PC-3 (cell line): Measurements from ENCODE around the gene KCNIP4. TPM values are rescaled to one million over a fixed set of nuclear protein-coding genes. Genes with fewer than 3 reads are reported as not detected.

Source experiments
- ATAC-seq: fragments of 200-7000 bp; cut with Tn5 transposase; 2 replicates; pipeline ENCODE4 v1.9.1; 2020; ENCODE audit warnings: mild to moderate bottlenecking, moderate library complexity
- BruUV-seq: library from RNA; stranded (reverse); fragments of 400-500 nt; replicated peaks from 2 replicates; lab custom pipeline; 2021; lab: Mats Ljungman, UMichigan
- CTCF ChIA-PET: fragments of 300-600 bp; sonication (Branson Sonifier 250); formaldehyde crosslinking; loops from one replicate; lab custom pipeline; 2022; ENCODE audit warnings: antibody characterized with exemption; lab: Charles Lee
- POLR2A ChIA-PET: fragments of 300-600 bp; sonication (Branson Sonifier 250); formaldehyde crosslinking; loops from one replicate; lab custom pipeline; 2022; ENCODE audit warnings: antibody characterized with exemption; ENCODE audit not compliant: unreplicated experiment; lab: Charles Lee
- DNase-seq: peaks from one replicate; pipeline ENCODE4 v3.0.0-alpha.2; 2015
- H2AFZ ChIP-seq: fragments of 300-600 bp; sonication (generic); 2 replicates; pipeline ENCODE4 v1.6.0; 2016; ENCODE audit warnings: antibody characterized with exemption, low read length
- H3F3A ChIP-seq: fragments of 300-600 bp; sonication (generic); one replicate; pipeline ENCODE4 v1.6.0; 2017; ENCODE audit warnings: antibody characterized with exemption, low read length, control low read depth, mild to moderate bottlenecking; ENCODE audit not compliant: unreplicated experiment
- H3K27ac ChIP-seq: fragments of 300-600 bp; sonication (generic); 2 replicates; pipeline ENCODE4 v1.5.1; 2016; ENCODE audit warnings: mild to moderate bottlenecking, low read length
- H3K27me3 ChIP-seq: fragments of 300-600 bp; sonication (generic); 2 replicates; pipeline ENCODE4 v1.6.1; 2016; ENCODE audit warnings: low read length, mixed read lengths
- H3K36me3 ChIP-seq: fragments of 300-600 bp; sonication (generic); 2 replicates; pipeline ENCODE4 v1.6.1; 2016; ENCODE audit warnings: low read depth, mixed run types, low read length, mixed read lengths
- H3K4me1 ChIP-seq: fragments of 300-600 bp; sonication (generic); 2 replicates; pipeline ENCODE4 v1.5.1; 2016; ENCODE audit warnings: low read length; ENCODE audit not compliant: insufficient read depth
- H3K4me2 ChIP-seq: fragments of 300-600 bp; sonication (generic); 2 replicates; pipeline ENCODE4 v1.6.0; 2016; ENCODE audit warnings: low read length
- H3K4me3 ChIP-seq: fragments of 300-600 bp; sonication (generic); 2 replicates; pipeline ENCODE4 v1.5.1; 2016; ENCODE audit warnings: mild to moderate bottlenecking, low read length, mixed read lengths
- H3K79me2 ChIP-seq: fragments of 300-600 bp; sonication (generic); 2 replicates; pipeline ENCODE4 v1.6.1; 2017; ENCODE audit warnings: low read length, mixed read lengths
- H3K9ac ChIP-seq: fragments of 300-600 bp; sonication (generic); 2 replicates; pipeline ENCODE4 v1.6.0; 2016; ENCODE audit warnings: mild to moderate bottlenecking, low read length
- H3K9me2 ChIP-seq: fragments of 300-600 bp; sonication (generic); replicated peaks from 2 replicates; pipeline ENCODE4 v1.6.1; 2016; ENCODE audit warnings: mixed run types, low read length, mixed read lengths
- H3K9me3 ChIP-seq: fragments of 300-600 bp; sonication (generic); 2 replicates; pipeline ENCODE4 v1.6.1; 2016; ENCODE audit warnings: low read length, mixed read lengths
- H4K20me1 ChIP-seq: fragments of 300-600 bp; sonication (generic); 2 replicates; pipeline ENCODE4 v1.6.1; 2016; ENCODE audit warnings: low read length, mixed read lengths
- CTCF ChIP-seq: fragments of 300-600 bp; sonication (generic); conservative IDR thresholded peaks from 2 replicates; pipeline ENCODE4 v1.5.1; 2017; ENCODE audit warnings: antibody characterized with exemption, low read depth, mild to moderate bottlenecking, low read length
- EZH2 ChIP-seq: fragments of 300-600 bp; sonication (generic); IDR thresholded peaks from one replicate; pipeline ENCODE4 v1.6.1; 2017; ENCODE audit warnings: antibody characterized with exemption, mild to moderate bottlenecking, low read length; ENCODE audit not compliant: unreplicated experiment
- EZH2phosphoT487 ChIP-seq: fragments of 300-600 bp; sonication (generic); IDR thresholded peaks from 2 replicates; pipeline ENCODE4 v1.6.1; 2018; ENCODE audit warnings: mild to moderate bottlenecking, antibody characterized with exemption, low read length, borderline replicate concordance
- intact Hi-C: fragments of 100-400 bp; cut with micrococcal nuclease; formaldehyde crosslinking; loops from 2 replicates; pipeline ENCODE4 v1.9.0; 2023
- total RNA-seq: library from RNA; depleted of rRNA; stranded (reverse); fragments of >200 nt; gene quantifications from 2 replicates; pipeline ENCODE4 v1.2.3, GENCODE V29; 2014

Gene KCNIP4
- total RNA-seq, 1 experiment from 2014 or later: not detected

GRCh38 chr4:21835712-21836111 lies 112.9 kb downstream of the KCNIP4 start:
- POLR2A ChIA-PET: no interaction called here
- no peaks in the 10 kb centered on the region for H3K9me3 ChIP-seq
- no peak overlapping the region for H3K4me2 ChIP-seq
- CTCF ChIA-PET: interaction anchor here (0.7 kb wide), 1 partner anchor 17 kb away, joined by 3 read pairs; no protein-coding TSS in a partner anchor
- no peak overlapping the region for H2AFZ ChIP-seq
- 0 out of 2 replicates have a peak, but pooled peaks cover 5% of the 10 kb centered on the region for H3K4me1 ChIP-seq
- no peak overlapping the region for H3K4me3 ChIP-seq
- BruUV-seq: no TSS peak
- TF ChIP-seq EZH2 (no peak), CTCF (no peak), EZH2phosphoT487 (no peak)
- H3K79me2 ChIP-seq: no peaks in the 10 kb centered on the region
- DNase-seq (peak; percentile 16), ATAC-seq (peak; percentile 57)
- no peaks in the 10 kb centered on the region for H3K36me3 ChIP-seq
- H3K9ac ChIP-seq: no peak overlapping the region
- no peaks in the 10 kb centered on the region for H4K20me1 ChIP-seq
- intact Hi-C loops: no loop called here
- H3K27me3 ChIP-seq: no peaks in the 10 kb centered on the region
- no peak overlapping the region for H3K27ac ChIP-seq
- no peaks in the 10 kb centered on the region for H3F3A ChIP-seq
- H3K9me2 ChIP-seq: no peaks in the 10 kb centered on the region

GRCh38 chr4:21830272-21830671 lies 118.3 kb downstream of the KCNIP4 start:
- no peak overlapping the region for H3K9ac ChIP-seq
- H2AFZ ChIP-seq: no peak overlapping the region
- no peak for TF ChIP-seq EZH2phosphoT487
- no peak for TF ChIP-seq EZH2
- no peak for TF ChIP-seq CTCF
- ChIA-PET POLR2A (no interaction called here), CTCF (no interaction called here)
- no peak overlapping the region for H3K4me3 ChIP-seq
- DNase-seq (no peak), ATAC-seq (no peak)
- intact Hi-C loops: no loop called here
- H3K27me3 ChIP-seq: no peaks in the 10 kb centered on the region
- H3F3A ChIP-seq: no peaks in the 10 kb centered on the region
- no peaks in the 10 kb centered on the region for H3K79me2 ChIP-seq
- no peak overlapping the region for H3K4me2 ChIP-seq
- H3K36me3 ChIP-seq: no peaks in the 10 kb centered on the region
- no TSS peak for BruUV-seq
- H3K9me3 ChIP-seq: no peaks in the 10 kb centered on the region
- H3K4me1 ChIP-seq: 0 out of 2 replicates have a peak, but pooled peaks cover 7% of the 10 kb centered on the region
- H3K9me2 ChIP-seq: no peaks in the 10 kb centered on the region
- H3K27ac ChIP-seq: no peak overlapping the region
- H4K20me1 ChIP-seq: no peaks in the 10 kb centered on the region

GRCh38 chr4:21827575-21827974 lies 121.0 kb downstream of the KCNIP4 start:
- H2AFZ ChIP-seq: no peak overlapping the region
- no peaks in the 10 kb centered on the region for H3K9me3 ChIP-seq
- 0 out of 2 replicates have a peak, but pooled peaks cover 7% of the 10 kb centered on the region for H3K4me1 ChIP-seq
- intact Hi-C loops: loop anchor here (2.0 kb wide), 1 partner anchor 73 kb away; no protein-coding TSS in a partner anchor
- no peak overlapping the region for H3K9ac ChIP-seq
- H3F3A ChIP-seq: no peaks in the 10 kb centered on the region
- no peaks in the 10 kb centered on the region for H3K36me3 ChIP-seq
- no peaks in the 10 kb centered on the region for H3K27me3 ChIP-seq
- ATAC-seq (peak; percentile 57), DNase-seq (peak; percentile 53)
- no peaks in the 10 kb centered on the region for H3K9me2 ChIP-seq
- no peak overlapping the region for H3K27ac ChIP-seq
- no TSS peak for BruUV-seq
- H4K20me1 ChIP-seq: no peaks in the 10 kb centered on the region
- peak overlapping the region; percentile 63 for H3K4me2 ChIP-seq
- 0 out of 2 replicates have a peak overlapping the region, but pooled peaks have one; percentile 11 for H3K4me3 ChIP-seq
- CTCF ChIA-PET: no interaction called here
- H3K79me2 ChIP-seq: no peaks in the 10 kb centered on the region
- TF ChIP-seq CTCF: no peak
- no peak for TF ChIP-seq EZH2
- TF ChIP-seq EZH2phosphoT487: no peak
- POLR2A ChIA-PET: no interaction called here
